Fibroblast of the aortic adventitia (primary cell): ENCODE data around the gene FIGN. TPM values are rescaled to one million over a fixed set of nuclear protein-coding genes. Genes with fewer than 3 reads are reported as not detected.

Experiments used
- DNase-seq: peaks from one replicate; pipeline ENCODE4 v3.0.0-alpha.2; 2010; ENCODE audit warnings: low read depth
- H3K4me3 ChIP-seq: 2 replicates; pipeline ENCODE4 v1.5.1; 2011; ENCODE audit warnings: low read depth, mild to moderate bottlenecking, control low read depth, low read length, moderate library complexity
- CTCF ChIP-seq: IDR thresholded peaks from 2 replicates; pipeline ENCODE4 v1.5.1; 2011; ENCODE audit warnings: mild to moderate bottlenecking, low read length, control low read depth, inconsistent platforms; ENCODE audit not compliant: insufficient read depth
- total RNA-seq: library from RNA; depleted of rRNA; stranded (reverse); fragments of >200 nt; gene quantifications from 2 replicates; pipeline ENCODE4 v1.2.3, GENCODE V29; 2012; ENCODE audit warnings: low replicate concordance

Gene FIGN
- total RNA-seq, 1 donor = 4.1 TPM

- TF ChIP-seq CTCF = no peak
- H3K4me3 ChIP-seq = no peak overlapping the region
- no peak for DNase-seq
Observed at GRCh38 chr2:163673522-163673921, 62.3 kb downstream of the FIGN start.

GRCh38 chr2:163670929-163671328 is 64.9 kb downstream of the FIGN start:
- no peak overlapping the region for H3K4me3 ChIP-seq
- TF ChIP-seq CTCF = no peak
- no peak for DNase-seq

GRCh38 chr2:163669506-163669905 is 66.3 kb downstream of the FIGN start:
- DNase-seq = no peak
- TF ChIP-seq CTCF = no peak
- H3K4me3 ChIP-seq = no peak overlapping the region

GRCh38 chr2:163667064-163667887 is 68.5 kb downstream of the FIGN start:
- peak; percentile 95 for DNase-seq
- H3K4me3 ChIP-seq = no peak overlapping the region
- no peak for TF ChIP-seq CTCF

- H3K4me3 ChIP-seq = no peak overlapping the region
- DNase-seq = no peak
- no peak for TF ChIP-seq CTCF
Observed at GRCh38 chr2:163665817-163666216, 70.0 kb downstream of the FIGN start.

- no peak overlapping the region for H3K4me3 ChIP-seq
- no peak for DNase-seq
- TF ChIP-seq CTCF = no peak
Observed at GRCh38 chr2:163665051-163665450, 70.8 kb downstream of the FIGN start.

- DNase-seq = peak; percentile 60
- no peak overlapping the region for H3K4me3 ChIP-seq
- TF ChIP-seq CTCF = no peak
Observed at GRCh38 chr2:163664610-163665009, 71.2 kb downstream of the FIGN start.
